ENCODE data around the gene CUL1.

DNA sequence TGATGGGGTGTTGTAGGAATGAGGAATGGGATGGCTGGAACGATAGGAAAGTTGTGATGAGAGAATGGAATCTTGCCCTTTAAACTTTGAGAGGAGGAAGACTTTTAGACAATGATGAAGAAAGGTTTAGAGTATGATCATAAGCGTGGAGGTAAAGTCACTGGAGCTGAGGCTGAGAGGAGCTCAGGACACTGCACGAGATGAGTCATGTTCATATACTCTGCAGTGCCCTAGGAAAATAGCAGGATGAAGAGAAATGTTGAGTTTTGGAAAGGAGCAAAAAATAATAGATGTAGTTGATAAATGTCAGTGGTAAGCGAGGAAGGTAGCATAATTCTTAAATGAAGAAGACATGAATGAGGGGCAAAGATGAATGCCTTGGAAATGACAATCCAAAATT, 28.3 kb upstream of the CUL1 start:
- TF ChIP-seq, protein P1, sequence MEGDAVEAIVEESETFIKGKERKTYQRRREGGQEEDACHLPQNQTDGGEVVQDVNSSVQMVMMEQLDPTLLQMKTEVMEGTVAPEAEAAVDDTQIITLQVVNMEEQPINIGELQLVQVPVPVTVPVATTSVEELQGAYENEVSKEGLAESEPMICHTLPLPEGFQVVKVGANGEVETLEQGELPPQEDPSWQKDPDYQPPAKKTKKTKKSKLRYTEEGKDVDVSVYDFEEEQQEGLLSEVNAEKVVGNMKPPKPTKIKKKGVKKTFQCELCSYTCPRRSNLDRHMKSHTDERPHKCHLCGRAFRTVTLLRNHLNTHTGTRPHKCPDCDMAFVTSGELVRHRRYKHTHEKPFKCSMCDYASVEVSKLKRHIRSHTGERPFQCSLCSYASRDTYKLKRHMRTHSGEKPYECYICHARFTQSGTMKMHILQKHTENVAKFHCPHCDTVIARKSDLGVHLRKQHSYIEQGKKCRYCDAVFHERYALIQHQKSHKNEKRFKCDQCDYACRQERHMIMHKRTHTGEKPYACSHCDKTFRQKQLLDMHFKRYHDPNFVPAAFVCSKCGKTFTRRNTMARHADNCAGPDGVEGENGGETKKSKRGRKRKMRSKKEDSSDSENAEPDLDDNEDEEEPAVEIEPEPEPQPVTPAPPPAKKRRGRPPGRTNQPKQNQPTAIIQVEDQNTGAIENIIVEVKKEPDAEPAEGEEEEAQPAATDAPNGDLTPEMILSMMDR (conservative IDR thresholded peaks at IDR 0.05; ENCODE audit: low read length), result no peak
- TF ChIP-seq EZH2phosphoT487 (IDR thresholded peaks at IDR 0.05; ENCODE audit: borderline replicate concordance, low read depth, low read length), result no peak

All from OCI-LY7 (cell line).